Epidermal melanocyte (primary cell): ENCODE measurements around the gene WDR27.

Experiments
- DNase-seq: peaks from one replicate; pipeline ENCODE4 v3.0.0; 2011; ENCODE audit warnings: low spot score; ENCODE audit not compliant: insufficient read length

Gene WDR27

DNA sequence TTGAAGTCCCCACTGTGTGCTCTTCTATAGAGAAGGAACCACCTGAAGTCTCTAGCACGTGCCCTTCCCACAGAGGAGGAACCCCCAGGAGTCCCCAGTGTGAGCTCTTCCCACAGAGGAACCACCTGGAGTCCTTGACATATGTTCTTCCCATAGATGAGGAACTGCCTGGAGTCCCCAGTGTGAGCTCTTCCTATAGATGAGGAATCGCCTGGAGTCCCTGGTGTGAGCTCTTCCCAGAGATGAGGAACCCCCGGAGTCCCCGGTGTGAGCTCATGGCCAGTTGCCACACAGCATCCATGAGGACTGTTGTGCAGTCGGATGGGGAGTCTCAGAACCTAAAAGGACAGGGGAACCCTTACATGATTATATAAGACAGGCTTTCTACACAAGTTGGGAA lies 290.1 kb downstream of the WDR27 start:
- DNase-seq = no peak

DNA sequence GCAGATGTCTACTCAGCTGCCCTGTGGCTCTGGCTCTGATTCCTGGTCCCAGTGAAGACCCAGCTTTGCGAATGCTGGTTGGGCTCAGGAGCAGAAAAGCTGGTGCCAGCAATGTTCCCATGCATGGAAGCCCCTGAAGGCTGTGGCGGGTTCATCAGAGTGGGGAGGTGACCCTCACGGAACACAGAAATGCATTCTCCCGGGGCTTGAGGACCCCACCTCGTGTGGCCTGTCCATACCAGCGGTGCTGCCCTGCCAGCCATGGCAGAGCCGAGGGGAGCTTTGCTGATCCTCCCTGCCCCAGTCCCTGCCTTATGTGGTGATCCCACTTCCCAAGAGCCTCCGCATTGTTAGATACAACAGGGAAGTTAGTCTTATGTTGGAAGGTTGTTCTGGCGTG lies 290.5 kb downstream of the WDR27 start:
- no peak for DNase-seq

DNA sequence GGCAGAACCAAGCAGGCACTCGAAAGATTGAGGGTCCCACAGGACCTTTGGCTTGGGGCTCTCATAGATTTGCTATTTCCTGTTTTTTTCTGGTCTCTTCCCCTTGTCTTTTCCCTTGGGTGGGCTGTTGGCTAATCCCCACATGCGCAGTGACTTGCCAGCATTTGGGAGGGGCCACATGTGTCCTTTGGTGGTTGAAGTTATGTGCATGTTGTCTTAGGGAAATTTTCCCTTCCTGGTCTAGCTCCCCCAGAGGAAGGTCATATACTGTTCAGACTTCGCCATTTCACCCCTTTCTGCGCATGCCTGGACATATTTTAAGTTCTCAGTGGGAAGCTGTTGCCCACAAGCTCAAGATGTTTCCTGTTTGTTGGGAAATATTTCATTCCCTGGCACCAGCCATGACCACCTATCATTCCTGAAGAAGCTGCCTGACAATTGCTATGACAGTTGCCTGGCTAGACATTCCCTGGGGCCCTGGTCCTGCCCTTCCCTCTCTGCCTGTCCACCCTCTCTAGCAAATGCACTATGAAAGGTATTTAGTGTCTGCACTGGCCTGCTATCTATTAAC lies 292.0 kb downstream of the WDR27 start:
- DNase-seq = no peak

DNA sequence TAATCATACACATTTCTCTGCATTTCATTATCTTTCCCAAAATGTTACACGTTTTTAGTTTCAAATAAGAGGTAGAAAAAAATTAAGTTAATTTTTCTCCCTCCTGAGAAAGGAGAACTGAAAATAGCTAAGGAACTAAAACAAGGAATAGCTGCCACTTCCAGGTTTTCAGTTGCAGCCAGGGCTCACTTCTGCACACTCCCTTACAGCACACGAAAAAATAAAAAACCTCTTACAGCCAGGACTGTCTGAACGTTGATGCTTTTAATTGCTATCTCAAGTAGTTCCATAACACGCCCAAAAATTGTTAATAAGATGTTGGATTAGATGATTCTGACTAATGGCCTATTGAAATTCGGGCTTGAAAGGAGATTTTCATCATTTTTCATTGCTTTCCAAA lies 294.5 kb downstream of the WDR27 start:
- DNase-seq = no peak
